Stimulated activated CD8-positive, alpha-beta memory T cell treated with anti-CD3 and anti-CD28 coated beads, Interleukin-12 subunit alpha, Interleukin-12 subunit beta, amount 100 ng/mL, for 24 hours (primary cell): Measurements from ENCODE around the gene RALGPS2.

Experiments used
- DNase-seq: peaks from one replicate; pipeline ENCODE4 v3.0.0-alpha.2; 2020; ENCODE audit errors: extremely low read depth

Gene RALGPS2

GRCh38 chr1:178864326-178864725, 139.3 kb downstream of the RALGPS2 start:
- no peak for DNase-seq

- DNase-seq: no peak
These were observed 142.6 kb downstream of the RALGPS2 start for GRCh38 chr1:178867670-178868069.

- DNase-seq: no peak
These were observed 143.7 kb downstream of the RALGPS2 start for GRCh38 chr1:178868706-178869105.

- no peak for DNase-seq
These were observed 144.2 kb downstream of the RALGPS2 start for GRCh38 chr1:178869119-178869697.

GRCh38 chr1:178870221-178870620, 145.2 kb downstream of the RALGPS2 start:
- DNase-seq: no peak

- no peak for DNase-seq
These were observed 145.9 kb downstream of the RALGPS2 start, which contains the start of gene ANGPTL1 for GRCh38 chr1:178870944-178871343. ANGPTL1 (minus strand) TSS chr1:178871077; CDS start chr1:178865776, 5,301 bp downstream.

- no peak for DNase-seq
These were observed 146.7 kb downstream of the RALGPS2 start for GRCh38 chr1:178871551-178872320.

GRCh38 chr1:178874966-178875365, 149.9 kb downstream of the RALGPS2 start:
- DNase-seq: no peak

GRCh38 chr1:178875936-178876335, 150.9 kb downstream of the RALGPS2 start:
- no peak for DNase-seq

GRCh38 chr1:178877896-178878295, 152.9 kb downstream of the RALGPS2 start:
- DNase-seq: no peak

- DNase-seq: no peak
These were observed 156.9 kb downstream of the RALGPS2 start for GRCh38 chr1:178881950-178882349.

- DNase-seq: no peak
These were observed 160.8 kb downstream of the RALGPS2 start for GRCh38 chr1:178885869-178886268.

- DNase-seq: no peak
These were observed 161.5 kb downstream of the RALGPS2 start for GRCh38 chr1:178886551-178886950.

- no peak for DNase-seq
These were observed 170.9 kb downstream of the RALGPS2 start for GRCh38 chr1:178895928-178896327.

GRCh38 chr1:178898401-178898800, 173.4 kb downstream of the RALGPS2 start:
- no peak for DNase-seq

- DNase-seq: no peak
These were observed 174.4 kb downstream of the RALGPS2 start for GRCh38 chr1:178899402-178899801.

- DNase-seq: no peak
These were observed 176.6 kb downstream of the RALGPS2 start for GRCh38 chr1:178901482-178902125.

- DNase-seq: no peak
These were observed 183.3 kb downstream of the RALGPS2 start for GRCh38 chr1:178908358-178908757.

- no peak for DNase-seq
These were observed 185.0 kb downstream of the RALGPS2 start for GRCh38 chr1:178910023-178910422.

- no peak for DNase-seq
These were observed 187.6 kb downstream of the RALGPS2 start for GRCh38 chr1:178912597-178912996.

GRCh38 chr1:178916448-178917174, 191.6 kb downstream of the RALGPS2 start:
- no peak for DNase-seq

- no peak for DNase-seq
These were observed 193.3 kb downstream of the RALGPS2 start for GRCh38 chr1:178918308-178918707.
